SK-N-SH treated with all-trans-retinoic acid at 6 μM for 48 hours (cell line): ENCODE data around the gene P2RY1.

Source experiments
- ATAC-seq: fragments of 200-7000 bp; cut with Tn5 transposase; 3 replicates; pipeline ENCODE4 v1.9.1; 2020; ENCODE audit warnings: mild to moderate bottlenecking, moderate library complexity
- ARNTL ChIP-seq: fragments of 450-650 bp; formaldehyde crosslinking; IDR thresholded peaks from 2 replicates; pipeline ENCODE4 v1.5.0; 2020; ENCODE audit warnings: low read depth, mild to moderate bottlenecking, moderate library complexity, borderline replicate concordance
- BACH2 ChIP-seq: fragments of 250-450 bp; sonication (Bioruptor Pico); IDR thresholded peaks from 2 replicates; pipeline ENCODE4 v1.9.0; 2021; ENCODE audit warnings: mild to moderate bottlenecking, borderline replicate concordance
- CSDC2 ChIP-seq: fragments of 250-450 bp; sonication (Bioruptor Pico); IDR thresholded peaks from 2 replicates; pipeline ENCODE4 v1.5.0; 2020; ENCODE audit warnings: mild to moderate bottlenecking, moderate library complexity
- ESRRG ChIP-seq: fragments of 250-450 bp; sonication (Bioruptor Pico); IDR thresholded peaks from 2 replicates; pipeline ENCODE4 v1.6.1; 2021; ENCODE audit warnings: mild to moderate bottlenecking
- GLIS3 ChIP-seq: fragments of 250-450 bp; sonication (Bioruptor Pico); IDR thresholded peaks from 2 replicates; pipeline ENCODE4 v1.5.0; 2020; ENCODE audit warnings: mild to moderate bottlenecking, moderate library complexity
- PPARA ChIP-seq: fragments of 250-450 bp; sonication (Bioruptor Pico); IDR thresholded peaks from 2 replicates; pipeline ENCODE4 v1.5.0; 2020; ENCODE audit warnings: mild to moderate bottlenecking, borderline replicate concordance
- RARB ChIP-seq: fragments of 250-450 bp; sonication (Bioruptor Pico); IDR thresholded peaks from 2 replicates; pipeline ENCODE4 v1.8.0; 2021; ENCODE audit warnings: mild to moderate bottlenecking, moderate library complexity
- SNAI2 ChIP-seq: fragments of 250-450 bp; sonication (Bioruptor Pico); IDR thresholded peaks from 2 replicates; pipeline ENCODE4 v1.5.0; 2020; ENCODE audit warnings: mild to moderate bottlenecking, moderate library complexity
- TCF4 ChIP-seq: fragments of 250-450 bp; sonication (Bioruptor Pico); IDR thresholded peaks from 2 replicates; pipeline ENCODE4 v1.8.0; 2021; ENCODE audit warnings: mild to moderate bottlenecking, moderate library complexity, borderline replicate concordance
- TOX ChIP-seq: fragments of 250-450 bp; sonication (Bioruptor Pico); IDR thresholded peaks from 2 replicates; pipeline ENCODE4 v1.8.0; 2021; ENCODE audit warnings: mild to moderate bottlenecking, moderate library complexity, borderline replicate concordance
- ZC3H10 ChIP-seq: fragments of 250-450 bp; sonication (Bioruptor Pico); IDR thresholded peaks from 2 replicates; pipeline ENCODE4 v1.5.1; 2021; ENCODE audit warnings: mild to moderate bottlenecking, moderate library complexity
- ZFP3 ChIP-seq: fragments of 250-450 bp; sonication (Bioruptor Pico); IDR thresholded peaks from 2 replicates; pipeline ENCODE4 v1.5.0; 2020; ENCODE audit warnings: mild to moderate bottlenecking, moderate library complexity
- ZFP30 ChIP-seq: fragments of 450-650 bp; formaldehyde crosslinking; IDR thresholded peaks from 2 replicates; pipeline ENCODE4 v1.5.0; 2022; ENCODE audit warnings: mild to moderate bottlenecking, moderate library complexity
- ZNF565 ChIP-seq: fragments of 450-650 bp; formaldehyde crosslinking; conservative IDR thresholded peaks from 2 replicates; pipeline ENCODE4 v1.5.0; 2020; ENCODE audit warnings: low read depth, mild to moderate bottlenecking, moderate library complexity
- ZNF70 ChIP-seq: fragments of 450-650 bp; formaldehyde crosslinking; IDR thresholded peaks from 2 replicates; pipeline ENCODE4 v1.5.0; 2020; ENCODE audit warnings: mild to moderate bottlenecking, moderate library complexity
- ZNF8 ChIP-seq: fragments of 450-650 bp; formaldehyde crosslinking; IDR thresholded peaks from 2 replicates; pipeline ENCODE4 v1.5.0; 2020; ENCODE audit warnings: mild to moderate bottlenecking, moderate library complexity
- TF ChIP-seq, protein P1 (sequence below): fragments of 250-450 bp; sonication (Bioruptor Pico); IDR thresholded peaks from 2 replicates; pipeline ENCODE4 v1.5.1; 2021; ENCODE audit warnings: mild to moderate bottlenecking, moderate library complexity
- TF ChIP-seq, protein P2 (sequence below): fragments of 250-450 bp; sonication (Bioruptor Pico); IDR thresholded peaks from 2 replicates; pipeline ENCODE4 v1.8.0; 2020; ENCODE audit warnings: mild to moderate bottlenecking, moderate library complexity, borderline replicate concordance
- TF ChIP-seq, protein P3 (sequence below): fragments of 250-450 bp; sonication (Bioruptor Pico); IDR thresholded peaks from 2 replicates; pipeline ENCODE4 v1.5.0; 2020; ENCODE audit warnings: mild to moderate bottlenecking, moderate library complexity

The P2RY1 gene, protein sequence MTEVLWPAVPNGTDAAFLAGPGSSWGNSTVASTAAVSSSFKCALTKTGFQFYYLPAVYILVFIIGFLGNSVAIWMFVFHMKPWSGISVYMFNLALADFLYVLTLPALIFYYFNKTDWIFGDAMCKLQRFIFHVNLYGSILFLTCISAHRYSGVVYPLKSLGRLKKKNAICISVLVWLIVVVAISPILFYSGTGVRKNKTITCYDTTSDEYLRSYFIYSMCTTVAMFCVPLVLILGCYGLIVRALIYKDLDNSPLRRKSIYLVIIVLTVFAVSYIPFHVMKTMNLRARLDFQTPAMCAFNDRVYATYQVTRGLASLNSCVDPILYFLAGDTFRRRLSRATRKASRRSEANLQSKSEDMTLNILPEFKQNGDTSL

DNA sequence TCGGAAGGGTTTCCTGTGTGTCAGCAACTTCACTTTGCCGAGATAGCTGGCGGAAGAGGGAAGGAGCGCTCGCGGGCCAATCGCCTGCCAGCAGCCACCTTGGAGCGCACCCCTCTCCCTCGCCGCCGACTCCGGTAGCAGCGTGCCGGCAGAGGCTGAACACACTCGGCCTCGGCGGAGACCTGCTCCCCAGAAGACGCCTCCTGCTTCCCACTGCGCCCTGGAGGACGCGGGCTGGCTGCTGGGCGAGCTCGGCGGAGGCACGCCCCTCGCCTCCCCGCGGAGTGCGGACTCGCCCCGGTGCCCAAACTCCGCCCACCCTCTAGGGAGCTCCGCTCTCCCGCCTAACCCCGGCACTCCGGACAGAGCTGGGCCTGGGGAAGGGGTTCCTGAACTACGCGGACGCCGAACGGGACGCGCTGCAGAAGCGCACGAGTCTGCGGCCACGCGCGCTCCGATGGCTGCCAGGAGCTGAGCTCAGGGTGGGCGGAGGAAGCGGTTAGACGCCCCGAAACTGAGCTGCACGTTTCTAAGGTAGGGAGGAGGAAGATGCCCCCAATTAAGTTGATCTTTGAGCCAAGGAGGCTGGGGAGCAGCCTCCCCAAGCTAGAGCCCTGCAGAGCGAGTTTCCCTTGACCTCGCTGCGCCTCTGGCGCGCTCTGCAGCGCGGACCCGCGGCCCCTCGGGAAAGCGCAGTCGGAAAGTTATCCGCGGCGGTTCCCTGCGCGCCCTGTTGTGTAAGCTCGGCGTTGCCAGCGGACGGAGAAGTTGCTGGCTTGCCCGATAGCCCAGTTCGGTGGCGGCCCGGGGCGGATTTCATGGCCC lies at the start of gene P2RY1:
TSS of gene P2RY1 (plus strand) at position 356 of the 825 bp plus-strand sequence. CDS start 652 bp downstream, outside the sequence.
- peak; percentile 78 for ATAC-seq
- TF ChIP-seq ZFP30 (CRISPR knock-in tag) (no peak), RARB (CRISPR knock-in tag) (no peak), TCF4 (CRISPR knock-in tag) (no peak), BACH2 (CRISPR knock-in tag) (no peak)
- TF ChIP-seq, protein P1, sequence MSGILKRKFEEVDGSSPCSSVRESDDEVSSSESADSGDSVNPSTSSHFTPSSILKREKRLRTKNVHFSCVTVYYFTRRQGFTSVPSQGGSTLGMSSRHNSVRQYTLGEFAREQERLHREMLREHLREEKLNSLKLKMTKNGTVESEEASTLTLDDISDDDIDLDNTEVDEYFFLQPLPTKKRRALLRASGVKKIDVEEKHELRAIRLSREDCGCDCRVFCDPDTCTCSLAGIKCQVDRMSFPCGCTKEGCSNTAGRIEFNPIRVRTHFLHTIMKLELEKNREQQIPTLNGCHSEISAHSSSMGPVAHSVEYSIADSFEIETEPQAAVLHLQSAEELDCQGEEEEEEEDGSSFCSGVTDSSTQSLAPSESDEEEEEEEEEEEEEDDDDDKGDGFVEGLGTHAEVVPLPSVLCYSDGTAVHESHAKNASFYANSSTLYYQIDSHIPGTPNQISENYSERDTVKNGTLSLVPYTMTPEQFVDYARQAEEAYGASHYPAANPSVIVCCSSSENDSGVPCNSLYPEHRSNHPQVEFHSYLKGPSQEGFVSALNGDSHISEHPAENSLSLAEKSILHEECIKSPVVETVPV (CRISPR knock-in tag), result no peak

DNA sequence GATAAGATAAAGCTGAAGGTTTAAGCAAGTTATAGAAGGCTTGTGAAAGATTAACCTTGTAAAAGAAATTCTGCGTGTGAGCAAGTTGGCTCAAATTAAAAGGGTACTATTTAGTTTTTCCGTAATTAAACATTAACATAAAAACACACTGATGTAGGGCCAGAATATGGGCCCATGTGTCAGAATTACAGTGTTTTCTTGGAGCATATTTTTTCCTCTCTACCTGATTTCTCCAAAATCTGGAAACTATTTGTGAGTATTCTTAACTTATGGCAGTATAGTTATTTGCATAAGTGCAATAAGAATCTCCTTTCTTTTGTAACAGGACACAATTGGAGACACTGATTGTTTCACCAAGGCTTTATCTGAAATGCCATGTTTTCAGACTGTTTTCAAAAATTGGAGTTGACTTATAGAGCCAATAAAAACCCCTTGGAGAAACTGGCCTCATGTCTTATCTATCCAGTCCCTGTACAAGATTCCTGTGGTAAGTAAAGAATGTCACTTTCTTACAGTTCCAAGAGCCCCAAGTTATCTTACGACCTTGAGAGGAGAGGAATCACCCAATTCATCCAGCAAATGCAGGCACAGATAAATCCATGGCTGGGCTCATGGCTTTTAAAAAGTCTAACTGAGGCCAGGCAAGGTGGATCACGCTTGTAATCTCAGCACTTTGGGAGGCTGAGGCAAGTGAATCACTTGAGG lies 47.8 kb upstream of the P2RY1 start:
- no peak for ATAC-seq
- TF ChIP-seq CSDC2, result no peak
- no peak for TF ChIP-seq ZFP30 (CRISPR knock-in tag)
- TF ChIP-seq ZNF70, result no peak
- TF ChIP-seq ARNTL (CRISPR knock-in tag), result no peak
- TF ChIP-seq TOX, result no peak
- TF ChIP-seq, protein P1 (CRISPR knock-in tag), result no peak
- TF ChIP-seq GLIS3 (CRISPR knock-in tag), result no peak
- TF ChIP-seq TCF4 (CRISPR knock-in tag), result no peak
- TF ChIP-seq PPARA (CRISPR knock-in tag), result no peak
- no peak for TF ChIP-seq ZC3H10 (CRISPR knock-in tag)
- TF ChIP-seq BACH2 (CRISPR knock-in tag), result no peak
- TF ChIP-seq, protein P2, sequence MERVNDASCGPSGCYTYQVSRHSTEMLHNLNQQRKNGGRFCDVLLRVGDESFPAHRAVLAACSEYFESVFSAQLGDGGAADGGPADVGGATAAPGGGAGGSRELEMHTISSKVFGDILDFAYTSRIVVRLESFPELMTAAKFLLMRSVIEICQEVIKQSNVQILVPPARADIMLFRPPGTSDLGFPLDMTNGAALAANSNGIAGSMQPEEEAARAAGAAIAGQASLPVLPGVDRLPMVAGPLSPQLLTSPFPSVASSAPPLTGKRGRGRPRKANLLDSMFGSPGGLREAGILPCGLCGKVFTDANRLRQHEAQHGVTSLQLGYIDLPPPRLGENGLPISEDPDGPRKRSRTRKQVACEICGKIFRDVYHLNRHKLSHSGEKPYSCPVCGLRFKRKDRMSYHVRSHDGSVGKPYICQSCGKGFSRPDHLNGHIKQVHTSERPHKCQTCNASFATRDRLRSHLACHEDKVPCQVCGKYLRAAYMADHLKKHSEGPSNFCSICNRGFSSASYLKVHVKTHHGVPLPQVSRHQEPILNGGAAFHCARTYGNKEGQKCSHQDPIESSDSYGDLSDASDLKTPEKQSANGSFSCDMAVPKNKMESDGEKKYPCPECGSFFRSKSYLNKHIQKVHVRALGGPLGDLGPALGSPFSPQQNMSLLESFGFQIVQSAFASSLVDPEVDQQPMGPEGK, result no peak
- no peak for TF ChIP-seq ZNF8 (CRISPR knock-in tag)
- TF ChIP-seq ESRRG (CRISPR knock-in tag), result no peak
- TF ChIP-seq, protein P3, sequence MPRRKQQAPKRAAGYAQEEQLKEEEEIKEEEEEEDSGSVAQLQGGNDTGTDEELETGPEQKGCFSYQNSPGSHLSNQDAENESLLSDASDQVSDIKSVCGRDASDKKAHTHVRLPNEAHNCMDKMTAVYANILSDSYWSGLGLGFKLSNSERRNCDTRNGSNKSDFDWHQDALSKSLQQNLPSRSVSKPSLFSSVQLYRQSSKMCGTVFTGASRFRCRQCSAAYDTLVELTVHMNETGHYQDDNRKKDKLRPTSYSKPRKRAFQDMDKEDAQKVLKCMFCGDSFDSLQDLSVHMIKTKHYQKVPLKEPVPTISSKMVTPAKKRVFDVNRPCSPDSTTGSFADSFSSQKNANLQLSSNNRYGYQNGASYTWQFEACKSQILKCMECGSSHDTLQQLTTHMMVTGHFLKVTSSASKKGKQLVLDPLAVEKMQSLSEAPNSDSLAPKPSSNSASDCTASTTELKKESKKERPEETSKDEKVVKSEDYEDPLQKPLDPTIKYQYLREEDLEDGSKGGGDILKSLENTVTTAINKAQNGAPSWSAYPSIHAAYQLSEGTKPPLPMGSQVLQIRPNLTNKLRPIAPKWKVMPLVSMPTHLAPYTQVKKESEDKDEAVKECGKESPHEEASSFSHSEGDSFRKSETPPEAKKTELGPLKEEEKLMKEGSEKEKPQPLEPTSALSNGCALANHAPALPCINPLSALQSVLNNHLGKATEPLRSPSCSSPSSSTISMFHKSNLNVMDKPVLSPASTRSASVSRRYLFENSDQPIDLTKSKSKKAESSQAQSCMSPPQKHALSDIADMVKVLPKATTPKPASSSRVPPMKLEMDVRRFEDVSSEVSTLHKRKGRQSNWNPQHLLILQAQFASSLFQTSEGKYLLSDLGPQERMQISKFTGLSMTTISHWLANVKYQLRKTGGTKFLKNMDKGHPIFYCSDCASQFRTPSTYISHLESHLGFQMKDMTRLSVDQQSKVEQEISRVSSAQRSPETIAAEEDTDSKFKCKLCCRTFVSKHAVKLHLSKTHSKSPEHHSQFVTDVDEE (CRISPR knock-in tag), result no peak
- no peak for TF ChIP-seq ZNF565 (CRISPR knock-in tag)

DNA sequence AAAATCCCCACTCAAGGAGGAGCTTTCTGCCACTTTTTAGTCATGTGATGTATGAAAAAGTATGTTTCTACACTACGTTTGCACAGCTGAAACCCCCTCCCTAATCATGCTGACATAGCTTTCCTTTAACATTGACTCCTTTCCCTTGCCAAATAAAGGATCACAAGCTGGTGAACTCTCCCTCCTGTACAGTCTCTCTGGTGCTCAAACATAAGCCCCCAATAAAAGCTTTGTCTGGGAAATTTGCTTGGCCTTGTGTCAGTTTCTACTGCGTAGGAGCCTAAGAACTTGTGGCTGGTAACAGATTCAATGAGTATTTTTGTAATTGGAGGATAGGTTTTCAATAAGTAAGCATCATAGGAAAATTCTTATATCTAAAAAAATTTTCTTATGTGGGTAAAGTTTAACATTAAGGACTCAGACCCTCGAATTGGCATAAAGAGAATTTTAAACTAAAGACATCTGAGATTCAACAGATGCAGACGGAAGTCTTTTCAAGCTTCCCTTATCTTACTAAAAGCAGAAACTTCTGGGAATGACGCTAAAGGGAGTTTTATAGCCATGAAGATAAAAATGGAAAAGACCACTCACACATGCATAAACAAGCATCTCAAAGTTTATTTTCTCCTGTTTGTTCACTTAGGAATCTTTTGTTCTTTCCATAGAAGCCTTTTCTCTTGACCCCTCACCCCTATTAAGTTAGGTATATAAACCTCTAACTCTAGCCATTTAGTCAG lies 44.1 kb upstream of the P2RY1 start:
- no peak for ATAC-seq
- TF ChIP-seq ARNTL (CRISPR knock-in tag), result no peak
- no peak for TF ChIP-seq SNAI2 (CRISPR knock-in tag)
- TF ChIP-seq BACH2 (CRISPR knock-in tag), result no peak
- TF ChIP-seq ZFP3 (CRISPR knock-in tag), result no peak
- no peak for TF ChIP-seq PPARA (CRISPR knock-in tag)
- no peak for TF ChIP-seq ZNF565 (CRISPR knock-in tag)
- TF ChIP-seq GLIS3 (CRISPR knock-in tag), result no peak
- TF ChIP-seq, protein P2, result no peak
- no peak for TF ChIP-seq ZNF70
